Activated naive CD8-positive, alpha-beta T cell (primary cell): Measurements from ENCODE around the gene RPS6KC1.
"Not testable (repeated sequence)": the region's sequence is repeated elsewhere in the genome, so short reads cannot be mapped to it uniquely, and the experiment has no call there.

Experiments
- H3K27ac Mint-ChIP-seq: one replicate; pipeline ENCODE4 v1.8.0; 2021; ENCODE audit warnings: mixed read lengths
- H3K27me3 Mint-ChIP-seq: one replicate; pipeline ENCODE4 v1.8.0; 2021; ENCODE audit warnings: mixed read lengths
- H3K36me3 Mint-ChIP-seq: one replicate; pipeline ENCODE4 v1.8.0; 2021; ENCODE audit warnings: mixed read lengths
- H3K4me1 Mint-ChIP-seq: one replicate; pipeline ENCODE4 v1.8.0; 2021; ENCODE audit warnings: low read depth, mixed read lengths
- H3K4me3 Mint-ChIP-seq: one replicate; pipeline ENCODE4 v1.8.0; 2021; ENCODE audit warnings: mild to moderate bottlenecking, mixed read lengths
- H3K9me3 Mint-ChIP-seq: one replicate; pipeline ENCODE4 v1.8.0; 2021; ENCODE audit warnings: low read depth, mixed read lengths

The RPS6KC1 gene

GRCh38 chr1:213136190-213136917 lies 85.3 kb downstream of the RPS6KC1 start:
- Mint-ChIP-seq H3K27me3 (no peaks in the 10 kb centered on the region), H3K4me1 (peaks cover 8% of the 10 kb centered on the region), H3K27ac (no peak overlapping the region), H3K36me3 (peaks cover 26% of the 10 kb centered on the region), H3K4me3 (no peak overlapping the region), H3K9me3 (peaks cover 12% of the 10 kb centered on the region)

GRCh38 chr1:213138391-213138790 lies 87.3 kb downstream of the RPS6KC1 start:
- Mint-ChIP-seq H3K4me3 (no peak overlapping the region), H3K27ac (no peak overlapping the region), H3K9me3 (peaks cover 12% of the 10 kb centered on the region), H3K27me3 (no peaks in the 10 kb centered on the region), H3K4me1 (peaks cover 14% of the 10 kb centered on the region), H3K36me3 (peaks cover 38% of the 10 kb centered on the region)

- Mint-ChIP-seq H3K9me3 (peaks cover 12% of the 10 kb centered on the region), H3K36me3 (peaks cover 38% of the 10 kb centered on the region), H3K4me3 (no peak overlapping the region), H3K27ac (no peak overlapping the region), H3K4me1 (peaks cover 14% of the 10 kb centered on the region), H3K27me3 (no peaks in the 10 kb centered on the region)
Observed at GRCh38 chr1:213138892-213139291, 87.9 kb downstream of the RPS6KC1 start.

GRCh38 chr1:213148905-213149304 lies 97.9 kb downstream of the RPS6KC1 start:
- Mint-ChIP-seq H3K27me3 (no peaks in the 10 kb centered on the region), H3K4me1 (no peaks in the 10 kb centered on the region), H3K36me3 (peaks cover 39% of the 10 kb centered on the region), H3K9me3 (peaks cover 10% of the 10 kb centered on the region), H3K27ac (no peak overlapping the region), H3K4me3 (no peak overlapping the region)

- H3K27me3 Mint-ChIP-seq, H3K4me1 Mint-ChIP-seq: not testable (repeated sequence)
Observed at GRCh38 chr1:213150090-213150489, 99.0 kb downstream of the RPS6KC1 start.

GRCh38 chr1:213154056-213154685 lies 103.1 kb downstream of the RPS6KC1 start:
- Mint-ChIP-seq H3K4me3 (no peak overlapping the region), H3K27ac (no peak overlapping the region), H3K27me3 (no peaks in the 10 kb centered on the region)

More at GRCh38 chr1:213150090-213150489, 99.0 kb downstream of the RPS6KC1 start:
- H3K27ac Mint-ChIP-seq, H3K4me3 Mint-ChIP-seq: not testable (repeated sequence)
- peaks cover 43% of the 10 kb centered on the region for H3K36me3 Mint-ChIP-seq
- peaks cover 10% of the 10 kb centered on the region for H3K9me3 Mint-ChIP-seq

GRCh38 chr1:213159376-213159775 lies 108.3 kb downstream of the RPS6KC1 start:
- H3K4me1 Mint-ChIP-seq: no peaks in the 10 kb centered on the region
- H3K27me3 Mint-ChIP-seq: no peaks in the 10 kb centered on the region
- no peak overlapping the region for H3K27ac Mint-ChIP-seq
- peaks cover 35% of the 10 kb centered on the region for H3K36me3 Mint-ChIP-seq
- no peak overlapping the region for H3K4me3 Mint-ChIP-seq
- H3K9me3 Mint-ChIP-seq: peaks cover 4% of the 10 kb centered on the region

More at GRCh38 chr1:213154056-213154685, 103.1 kb downstream of the RPS6KC1 start:
- Mint-ChIP-seq H3K36me3 (peaks cover 41% of the 10 kb centered on the region), H3K4me1 (no peaks in the 10 kb centered on the region), H3K9me3 (peaks cover 2% of the 10 kb centered on the region)

GRCh38 chr1:213160442-213160841 lies 109.4 kb downstream of the RPS6KC1 start:
- not testable (repeated sequence) for H3K27ac Mint-ChIP-seq, H3K9me3 Mint-ChIP-seq, H3K4me1 Mint-ChIP-seq, H3K27me3 Mint-ChIP-seq, H3K4me3 Mint-ChIP-seq
- peaks cover 33% of the 10 kb centered on the region for H3K36me3 Mint-ChIP-seq

- Mint-ChIP-seq H3K4me1 (peaks cover 2% of the 10 kb centered on the region), H3K4me3 (no peak overlapping the region), H3K36me3 (peaks cover 27% of the 10 kb centered on the region), H3K9me3 (peaks cover 4% of the 10 kb centered on the region), H3K27me3 (no peaks in the 10 kb centered on the region), H3K27ac (no peak overlapping the region)
Observed at GRCh38 chr1:213162338-213162737, 111.3 kb downstream of the RPS6KC1 start.

- Mint-ChIP-seq H3K4me3 (no peak overlapping the region), H3K9me3 (peaks cover 4% of the 10 kb centered on the region), H3K27me3 (no peaks in the 10 kb centered on the region), H3K27ac (no peak overlapping the region), H3K4me1 (peaks cover 2% of the 10 kb centered on the region), H3K36me3 (peaks cover 25% of the 10 kb centered on the region)
Observed at GRCh38 chr1:213162862-213163261, 111.8 kb downstream of the RPS6KC1 start.

- peaks cover 4% of the 10 kb centered on the region for H3K9me3 Mint-ChIP-seq
- peaks cover 2% of the 10 kb centered on the region for H3K4me1 Mint-ChIP-seq
- peaks cover 21% of the 10 kb centered on the region for H3K36me3 Mint-ChIP-seq
- H3K4me3 Mint-ChIP-seq: no peak overlapping the region
- H3K27ac Mint-ChIP-seq: no peak overlapping the region
- H3K27me3 Mint-ChIP-seq: no peaks in the 10 kb centered on the region
Observed at GRCh38 chr1:213163278-213163711, 112.3 kb downstream of the RPS6KC1 start.

- Mint-ChIP-seq H3K27ac (no peak overlapping the region), H3K9me3 (peaks cover 4% of the 10 kb centered on the region), H3K27me3 (no peaks in the 10 kb centered on the region), H3K36me3 (peaks cover 14% of the 10 kb centered on the region), H3K4me1 (peaks cover 2% of the 10 kb centered on the region), H3K4me3 (no peak overlapping the region)
Observed at GRCh38 chr1:213164561-213164960, 113.5 kb downstream of the RPS6KC1 start.

- Mint-ChIP-seq H3K4me1 (peaks cover 2% of the 10 kb centered on the region), H3K9me3 (no peaks in the 10 kb centered on the region), H3K36me3 (peaks cover 8% of the 10 kb centered on the region), H3K27me3 (no peaks in the 10 kb centered on the region), H3K4me3 (no peak overlapping the region), H3K27ac (no peak overlapping the region)
Observed at GRCh38 chr1:213166852-213167251, 115.8 kb downstream of the RPS6KC1 start.

- Mint-ChIP-seq H3K27me3 (no peaks in the 10 kb centered on the region), H3K4me1 (no peaks in the 10 kb centered on the region), H3K4me3 (no peak overlapping the region), H3K27ac (no peak overlapping the region), H3K9me3 (no peaks in the 10 kb centered on the region), H3K36me3 (peaks cover 31% of the 10 kb centered on the region)
Observed at GRCh38 chr1:213171711-213172110, 120.7 kb downstream of the RPS6KC1 start.

GRCh38 chr1:213176341-213176740 lies 125.3 kb downstream of the RPS6KC1 start:
- H3K9me3 Mint-ChIP-seq: peaks cover under 1% of the 10 kb centered on the region
- no peak overlapping the region for H3K27ac Mint-ChIP-seq
- no peaks in the 10 kb centered on the region for H3K4me1 Mint-ChIP-seq
- peaks cover 48% of the 10 kb centered on the region for H3K36me3 Mint-ChIP-seq
- H3K4me3 Mint-ChIP-seq: no peak overlapping the region
- H3K27me3 Mint-ChIP-seq: no peaks in the 10 kb centered on the region
